ENCODE measurements around the gene TMEM273. TPM values are rescaled to one million over a fixed set of nuclear protein-coding genes. Genes with fewer than 3 reads are reported as not detected.

TMEM273 gene
- total RNA-seq, 1 donor from 2014 or later = not detected

GRCh38 chr10:49108656-49109055, 79.5 kb downstream of the TMEM273 start:
- no peak for DNase-seq (ENCODE audit: low spot score, unreplicated experiment)
- Mint-ChIP-seq H3K9me3 (ENCODE audit: low read depth) (no peaks in the 10 kb centered on the region), H3K27me3 (peaks cover 25% of the 10 kb centered on the region), H3K27ac (no peak overlapping the region), H3K36me3 (ENCODE audit: insufficient read depth) (no peaks in the 10 kb centered on the region), H3K4me1 (ENCODE audit: low read depth) (no peaks in the 10 kb centered on the region), H3K4me3 (ENCODE audit: low read depth) (no peak overlapping the region)
- TF ChIP-seq CTCF (IDR thresholded peaks at IDR 0.05; ENCODE audit: unreplicated experiment) = no peak

- no peak for TF ChIP-seq CTCF (IDR thresholded peaks at IDR 0.05; ENCODE audit: unreplicated experiment)
- no peaks in the 10 kb centered on the region for H3K4me1 Mint-ChIP-seq (ENCODE audit: low read depth)
- no peaks in the 10 kb centered on the region for H3K9me3 Mint-ChIP-seq (ENCODE audit: low read depth)
- H3K36me3 Mint-ChIP-seq (ENCODE audit: insufficient read depth) = no peaks in the 10 kb centered on the region
- H3K27ac Mint-ChIP-seq = no peak overlapping the region
- no peak overlapping the region for H3K4me3 Mint-ChIP-seq (ENCODE audit: low read depth)
- no peak for DNase-seq (ENCODE audit: low spot score, unreplicated experiment)
- H3K27me3 Mint-ChIP-seq = peaks cover 20% of the 10 kb centered on the region
Observed at GRCh38 chr10:49107887-49108267, 80.3 kb downstream of the TMEM273 start.

- no peak for DNase-seq (ENCODE audit: low spot score, unreplicated experiment)
- Mint-ChIP-seq H3K4me3 (ENCODE audit: low read depth) (no peak overlapping the region), H3K27ac (no peak overlapping the region), H3K9me3 (ENCODE audit: low read depth) (no peaks in the 10 kb centered on the region), H3K4me1 (ENCODE audit: low read depth) (no peaks in the 10 kb centered on the region), H3K27me3 (peaks cover 15% of the 10 kb centered on the region), H3K36me3 (ENCODE audit: insufficient read depth) (no peaks in the 10 kb centered on the region)
- no peak for TF ChIP-seq CTCF (IDR thresholded peaks at IDR 0.05; ENCODE audit: unreplicated experiment)
Observed at GRCh38 chr10:49107111-49107886, 80.9 kb downstream of the TMEM273 start.

- no peaks in the 10 kb centered on the region for H3K4me1 Mint-ChIP-seq (ENCODE audit: low read depth)
- no peak for DNase-seq (ENCODE audit: low spot score, unreplicated experiment)
- no peaks in the 10 kb centered on the region for H3K36me3 Mint-ChIP-seq (ENCODE audit: insufficient read depth)
- TF ChIP-seq CTCF (IDR thresholded peaks at IDR 0.05; ENCODE audit: unreplicated experiment) = no peak
- no peak overlapping the region for H3K4me3 Mint-ChIP-seq (ENCODE audit: low read depth)
- H3K27me3 Mint-ChIP-seq = peaks cover 9% of the 10 kb centered on the region
- no peak overlapping the region for H3K27ac Mint-ChIP-seq
- H3K9me3 Mint-ChIP-seq (ENCODE audit: low read depth) = no peaks in the 10 kb centered on the region
Observed at GRCh38 chr10:49106451-49106850, 81.7 kb downstream of the TMEM273 start.

GRCh38 chr10:49105076-49105475, 83.1 kb downstream of the TMEM273 start:
- no peak overlapping the region for H3K4me3 Mint-ChIP-seq (ENCODE audit: low read depth)
- no peak overlapping the region for H3K27ac Mint-ChIP-seq
- H3K36me3 Mint-ChIP-seq (ENCODE audit: insufficient read depth) = no peaks in the 10 kb centered on the region
- H3K9me3 Mint-ChIP-seq (ENCODE audit: low read depth) = no peaks in the 10 kb centered on the region
- no peak for DNase-seq (ENCODE audit: low spot score, unreplicated experiment)
- peaks cover 9% of the 10 kb centered on the region for H3K27me3 Mint-ChIP-seq
- TF ChIP-seq CTCF (IDR thresholded peaks at IDR 0.05; ENCODE audit: unreplicated experiment) = no peak
- H3K4me1 Mint-ChIP-seq (ENCODE audit: low read depth) = no peaks in the 10 kb centered on the region

Other genes starting within 250 kb of the TMEM273 start
- not detected in 2 replicates for gene LRRC18, start 248.6 kb downstream of the TMEM273 start, total RNA-seq
- 0.22 and 0.40 TPM in 2 replicates for gene VSTM4, start 72.9 kb downstream of the TMEM273 start, total RNA-seq
- gene FAM170B, start 54.4 kb downstream of the TMEM273 start, total RNA-seq = not detected in 2 replicates
- gene C10orf71, start 110.8 kb upstream of the TMEM273 start, total RNA-seq = not detected in 2 replicates
- not detected in 2 replicates for gene DRGX, start 207.7 kb upstream of the TMEM273 start, total RNA-seq

Measured in progenitor cell of endocrine pancreas (in vitro differentiated cells).